OCI-LY3 (cell line): ENCODE data around the gene DNASE1L3.

Experiments
- CTCF ChIP-seq: fragments of 200-600, 300-600 bp; sonication (generic); IDR thresholded peaks from 2 replicates; pipeline ENCODE4 v1.5.1; 2014; ENCODE audit warnings: antibody characterized with exemption, low read length, low read depth
- EZH2phosphoT487 ChIP-seq: fragments of 200-600 bp; shearing (Covaris generic); IDR thresholded peaks from 2 replicates; pipeline ENCODE4 v1.6.1; 2018; ENCODE audit warnings: antibody characterized with exemption, mixed run types, low read depth

DNA sequence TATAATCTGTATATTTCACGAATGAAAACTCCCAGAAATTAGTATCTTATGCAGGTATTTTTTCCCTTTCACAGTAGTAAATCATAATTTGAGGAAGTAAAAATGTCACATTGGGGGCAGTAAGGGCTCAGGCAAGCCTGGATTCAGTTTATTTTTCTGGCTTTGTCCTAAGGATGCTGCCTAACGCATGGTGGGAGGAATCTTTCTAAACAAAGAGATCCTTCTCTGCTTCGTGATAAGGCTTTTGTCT lies 35.7 kb downstream of the DNASE1L3 start:
- no peak for TF ChIP-seq CTCF
- TF ChIP-seq EZH2phosphoT487 = no peak
